GM20431 (cell line): Measurements from ENCODE around the gene B4GALNT4.
"Not testable (repeated sequence)": the region's sequence is repeated elsewhere in the genome, so short reads cannot be mapped to it uniquely, and the experiment has no call there.

Experiments
- in situ Hi-C: fragments of 300-500 bp; cut with MseI, MboI; formaldehyde crosslinking; loops from one replicate; pipeline ENCODE4 v1.15.0; 2020; ENCODE audit warnings: low sequenced_read_pairs; ENCODE audit not compliant: unreplicated experiment

Gene B4GALNT4

GRCh38 chr11:405323-405953 lies 36.1 kb downstream of the B4GALNT4 start:
- in situ Hi-C loops = no loop called here

- in situ Hi-C loops = no loop called here
Measured at GRCh38 chr11:405954-406795, 36.9 kb downstream of the B4GALNT4 start.

GRCh38 chr11:406796-407650 lies 37.7 kb downstream of the B4GALNT4 start:
- in situ Hi-C loops = no loop called here

DNA sequence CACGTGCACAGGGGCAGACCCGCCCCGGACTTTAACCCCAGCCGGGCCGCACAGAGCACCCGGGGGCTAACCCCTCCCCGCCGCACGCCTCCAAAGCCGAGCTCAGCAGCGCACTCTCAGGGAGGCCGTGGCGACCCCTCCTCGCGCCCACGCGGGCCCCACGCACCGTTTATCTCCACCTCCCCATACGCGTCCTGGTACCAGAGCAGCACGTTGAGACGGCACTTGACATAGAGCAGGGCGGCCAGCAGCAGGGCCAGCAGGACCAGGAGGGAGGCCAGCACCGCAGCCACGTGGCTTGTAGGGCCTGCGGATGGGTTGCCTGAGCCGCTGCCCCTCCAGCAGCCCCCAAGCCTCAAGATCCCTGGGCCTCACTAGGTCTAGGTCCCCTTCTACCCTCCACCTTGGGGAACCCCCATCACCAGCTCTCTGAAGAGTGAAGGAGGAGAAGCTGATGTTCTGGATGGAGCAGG lies 38.4 kb downstream of the B4GALNT4 start:
- in situ Hi-C loops = no loop called here

GRCh38 chr11:408154-409007 lies 39.1 kb downstream of the B4GALNT4 start:
- in situ Hi-C loops = no loop called here

DNA sequence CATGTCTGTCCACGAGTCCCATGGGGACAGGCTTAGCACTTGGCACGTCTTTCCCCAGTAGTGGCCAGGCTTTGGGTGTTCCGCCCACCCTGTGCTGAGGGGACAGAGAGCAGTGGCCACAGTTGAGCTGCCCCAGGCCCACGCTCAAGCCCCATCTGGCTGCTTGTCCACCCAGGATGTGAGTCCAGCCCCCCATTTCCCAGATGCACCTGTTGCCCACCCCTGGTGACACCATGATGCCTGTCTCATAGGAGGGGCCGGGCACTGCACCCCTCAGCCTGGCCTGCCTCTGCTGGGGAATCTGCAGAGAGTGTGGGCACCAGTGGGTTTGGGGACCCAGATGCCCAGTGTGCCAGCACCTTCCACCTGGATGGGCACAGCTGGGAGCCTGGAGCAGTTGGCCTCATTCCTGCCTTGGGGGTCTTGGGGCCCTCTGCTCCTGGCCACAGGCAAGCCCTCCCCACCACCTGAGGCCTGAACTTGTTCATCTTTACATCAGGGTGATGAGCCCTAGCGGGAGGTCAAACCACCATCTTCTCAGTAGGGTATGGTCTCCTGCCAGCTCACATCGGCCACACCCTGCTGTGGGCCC lies 39.8 kb downstream of the B4GALNT4 start:
- in situ Hi-C loops = no loop called here

- in situ Hi-C loops = no loop called here
Measured at GRCh38 chr11:409600-410483, 40.5 kb downstream of the B4GALNT4 start.

DNA sequence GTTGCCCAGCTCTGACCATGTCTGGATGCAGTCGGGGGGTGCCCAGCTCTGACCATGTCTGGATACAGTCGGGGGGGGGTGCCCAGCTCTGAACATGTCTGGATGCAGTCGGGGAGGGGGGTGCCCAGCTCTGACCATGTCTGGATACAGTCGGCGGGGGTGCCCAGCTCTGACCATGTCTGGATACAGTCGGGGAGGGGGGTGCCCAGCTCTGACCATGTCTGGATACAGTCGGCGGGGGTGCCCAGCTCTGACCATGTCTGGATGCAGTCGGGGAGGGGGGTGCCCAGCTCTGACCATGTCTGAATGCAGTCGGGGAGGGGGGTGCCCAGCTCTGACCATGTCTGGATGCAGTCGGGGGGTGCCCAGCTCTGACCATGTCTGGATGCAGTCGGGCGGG lies 41.4 kb downstream of the B4GALNT4 start:
- in situ Hi-C loops = not testable (repeated sequence)

- in situ Hi-C loops = not testable (repeated sequence)
Measured at GRCh38 chr11:411520-411919, 42.2 kb downstream of the B4GALNT4 start.

- in situ Hi-C loops = no loop called here
Measured at GRCh38 chr11:412641-413119, 43.4 kb downstream of the B4GALNT4 start.

DNA sequence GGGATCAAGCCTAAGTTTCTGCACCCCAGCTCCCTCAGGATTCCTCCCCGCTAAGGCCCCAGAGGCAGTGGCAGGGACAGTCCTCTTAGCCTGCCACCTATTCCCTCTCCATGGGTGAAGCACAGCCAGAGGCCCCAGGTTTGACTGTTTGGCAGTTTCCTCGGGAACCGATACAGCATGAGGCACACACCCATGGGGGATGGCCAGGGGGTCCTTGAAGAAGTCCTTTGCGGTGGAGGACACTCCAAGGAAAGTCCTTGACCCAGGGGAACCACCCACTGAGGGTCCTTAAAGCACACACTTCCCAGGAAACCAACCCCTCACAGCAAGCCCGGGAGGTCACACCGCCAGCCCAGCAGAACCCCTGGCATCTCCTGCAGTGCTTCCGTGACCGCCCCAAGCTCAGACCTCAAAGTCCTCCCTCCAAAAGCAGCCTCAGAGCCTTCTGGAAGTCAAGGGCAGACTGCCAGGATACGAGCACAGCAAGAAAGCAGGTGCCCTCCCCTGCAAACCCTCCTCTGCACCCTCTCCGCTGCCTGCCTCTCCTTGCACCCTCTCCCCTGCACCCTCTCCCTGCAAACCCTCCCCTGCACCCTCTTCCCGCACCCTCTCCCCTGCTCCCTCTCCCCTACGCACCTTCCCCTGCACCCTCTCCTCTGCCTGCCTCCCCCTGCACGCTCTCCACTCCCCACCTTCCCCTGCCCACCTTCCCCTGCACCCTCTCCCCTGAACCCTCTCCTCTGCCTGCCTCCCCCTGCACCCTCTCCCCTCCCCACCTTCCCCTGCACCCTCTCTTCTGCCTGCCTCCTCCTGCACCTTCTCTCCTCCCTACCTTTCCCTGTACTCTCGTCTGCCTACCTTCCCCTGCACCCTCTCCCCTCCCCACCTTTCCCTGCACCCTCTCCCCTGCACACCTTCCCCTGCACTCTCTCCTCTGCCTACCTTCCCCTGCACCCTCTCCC lies 44.1 kb downstream of the B4GALNT4 start:
- in situ Hi-C loops = no loop called here

DNA sequence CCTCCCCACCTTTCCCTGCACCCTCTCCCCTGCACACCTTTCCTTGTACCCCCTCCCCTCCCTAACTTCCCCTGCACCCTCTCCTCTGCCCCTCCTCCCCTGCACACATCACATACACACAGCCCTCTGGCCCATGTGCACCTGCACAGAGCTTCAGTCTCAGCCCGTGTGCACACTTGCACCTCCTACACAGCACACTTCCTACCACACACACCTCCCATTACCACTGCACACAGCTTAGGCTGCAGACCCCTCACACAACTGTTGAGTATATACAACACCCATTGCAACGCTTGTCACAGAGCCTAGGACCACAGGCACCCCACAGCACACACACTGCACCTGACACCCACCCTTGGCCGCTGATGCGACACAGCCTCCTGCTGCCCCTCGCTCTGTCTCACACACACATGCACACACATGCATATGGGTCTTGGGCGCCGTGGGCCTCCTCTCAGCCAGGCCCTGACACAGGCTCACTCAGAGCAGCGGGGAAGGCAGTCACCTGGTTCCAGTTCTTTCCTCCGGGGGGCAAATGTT lies 45.1 kb downstream of the B4GALNT4 start:
- in situ Hi-C loops = no loop called here

DNA sequence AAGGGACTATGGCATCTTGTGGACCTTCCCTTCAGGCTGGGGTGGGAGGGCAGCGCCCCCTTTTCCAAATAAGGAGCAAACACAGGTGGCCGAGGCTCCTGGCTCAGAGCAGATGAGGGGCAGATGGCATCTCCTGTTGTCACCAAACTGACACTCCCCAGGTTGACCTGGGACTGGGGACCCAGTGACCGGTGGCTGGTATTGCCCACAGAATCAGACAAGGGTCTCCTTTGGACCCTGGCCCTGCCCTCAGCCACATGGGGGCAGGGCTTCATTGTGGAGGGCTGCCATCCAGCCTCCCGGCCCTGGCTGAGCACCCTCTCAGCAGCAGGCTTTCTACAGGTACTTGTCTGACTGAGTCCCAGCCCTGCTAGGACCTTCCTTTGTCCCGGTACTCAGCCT lies 46.3 kb downstream of the B4GALNT4 start:
- in situ Hi-C loops = no loop called here

- in situ Hi-C loops = no loop called here
Measured at GRCh38 chr11:416051-416756, 46.9 kb downstream of the B4GALNT4 start.

DNA sequence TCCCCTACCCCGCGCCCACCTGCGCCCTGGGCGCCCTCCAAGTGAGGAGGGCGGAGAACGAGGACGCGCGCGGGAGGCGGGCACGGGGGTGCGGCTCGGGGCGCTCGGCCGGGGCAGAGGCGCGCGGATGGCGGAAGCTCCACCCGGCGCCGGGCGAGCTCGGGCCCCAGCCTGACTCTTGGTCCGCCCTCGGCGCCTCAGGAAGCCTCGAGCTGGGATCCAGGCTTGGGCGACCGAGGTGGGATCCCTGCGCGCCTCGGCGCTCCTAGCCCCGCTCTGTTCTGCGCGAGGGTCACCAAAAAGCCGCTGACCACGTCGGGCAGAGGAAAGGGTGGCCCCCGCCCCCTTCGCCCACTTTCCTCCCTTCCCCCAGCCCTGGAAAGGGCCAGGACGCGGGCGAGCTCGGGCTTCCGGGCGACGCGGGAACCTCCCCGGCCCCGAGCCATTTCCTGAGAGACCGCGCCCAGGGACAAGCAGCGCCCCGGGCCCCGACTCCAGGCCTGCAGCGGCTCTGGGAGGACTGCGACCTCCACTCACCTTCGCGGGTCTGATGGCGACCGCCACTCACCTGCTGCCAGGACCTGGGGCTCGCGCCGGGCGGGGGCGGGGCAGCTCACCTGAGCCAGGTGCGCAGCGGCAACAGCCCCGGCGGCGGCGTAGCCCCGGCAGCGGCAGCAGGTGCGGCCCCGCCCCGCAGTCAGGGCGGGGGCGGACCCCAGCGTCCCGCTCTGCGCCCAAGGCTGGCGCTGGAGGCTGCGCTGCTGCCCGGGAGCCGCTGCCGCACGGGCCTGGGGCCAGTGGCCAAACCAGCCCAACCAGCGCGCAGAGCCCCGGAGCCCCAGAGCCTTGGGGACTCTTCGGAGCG lies 47.7 kb downstream of the B4GALNT4 start:
- in situ Hi-C loops = no loop called here
